CD4-positive, alpha-beta memory T cell (primary cell): ENCODE results near the gene TRIM2. TPM values are rescaled to one million over a fixed set of nuclear protein-coding genes. Genes with fewer than 3 reads are reported as not detected.
"Not testable (repeated sequence)": the region's sequence is repeated elsewhere in the genome, so short reads cannot be mapped to it uniquely, and the experiment has no call there.

Experiments
- CTCF ChIA-PET: fragments of 350-600 bp; sonication (Branson Sonifier 250); formaldehyde crosslinking; loops from one replicate; lab custom pipeline; 2021; ENCODE audit warnings: inconsistent platforms; ENCODE audit not compliant: partially characterized antibody; lab: Charles Lee
- POLR2A ChIA-PET: fragments of 350-600 bp; sonication (Branson Sonifier 250); formaldehyde crosslinking; loops from one replicate; lab custom pipeline; 2021; ENCODE audit not compliant: partially characterized antibody; lab: Charles Lee
- DNase-seq, 5 donors: peaks; one replicate each; pipeline versions ENCODE4 v3.0.0 to v3.0.0-alpha.2; 2020 to 2022; ENCODE audit warnings: mixed read lengths in 1 of 5
- H3K27ac ChIP-seq: one replicate; pipeline ENCODE4 v1.7.0; 2013; ENCODE audit warnings: low read depth, low read length
- H3K27me3 ChIP-seq: 2 replicates; pipeline ENCODE4 v1.7.0; 2013; ENCODE audit warnings: mild to moderate bottlenecking, low read length, moderate library complexity; ENCODE audit not compliant: insufficient read depth
- H3K36me3 ChIP-seq: 2 replicates; pipeline ENCODE4 v1.7.0; 2013; ENCODE audit warnings: mild to moderate bottlenecking, low read length, moderate library complexity; ENCODE audit not compliant: insufficient read depth
- H3K4me1 ChIP-seq: 2 replicates; pipeline ENCODE4 v1.7.0; 2013; ENCODE audit warnings: mild to moderate bottlenecking, low read length, moderate library complexity; ENCODE audit not compliant: insufficient read depth
- H3K4me3 ChIP-seq, 2 donors: one replicate each; pipeline ENCODE4 v1.7.0; 2013; ENCODE audit warnings: low read length in 2 of 2, mild to moderate bottlenecking in 1 of 2
- H3K9me3 ChIP-seq, 2 donors: one replicate each; pipeline ENCODE4 v1.7.0; 2013; ENCODE audit warnings: low read length in 2 of 2, control low read depth in 1 of 2; ENCODE audit not compliant: control insufficient read depth in 1 of 2
- H3K27ac Mint-ChIP-seq, 7 donors: one replicate each; pipeline ENCODE4 v1.8.0; 2020 to 2021; ENCODE audit warnings: mixed read lengths in 7 of 7, mild to moderate bottlenecking in 6 of 7, inconsistent platforms in 3 of 7, moderate library complexity in 3 of 7
- H3K27me3 Mint-ChIP-seq, 2 donors: one replicate each; pipeline ENCODE4 v1.8.0; 2020 to 2021; ENCODE audit warnings: mixed read lengths in 2 of 2
- H3K36me3 Mint-ChIP-seq, 2 donors: one replicate each; pipeline ENCODE4 v1.8.0; 2020 to 2021; ENCODE audit warnings: mixed read lengths in 2 of 2, inconsistent platforms in 1 of 2, mild to moderate bottlenecking in 1 of 2
- H3K4me1 Mint-ChIP-seq, 4 donors: one replicate each; pipeline ENCODE4 v1.8.0; 2020 to 2021; ENCODE audit warnings: mixed read lengths in 4 of 4, mild to moderate bottlenecking in 1 of 4
- H3K4me3 Mint-ChIP-seq, 8 donors: one replicate each; pipeline ENCODE4 v1.8.0; 2020 to 2021; ENCODE audit warnings: mixed read lengths in 8 of 8, mild to moderate bottlenecking in 7 of 8, moderate library complexity in 6 of 8, inconsistent platforms in 3 of 8
- H3K9me3 Mint-ChIP-seq, 8 donors: one replicate each; pipeline ENCODE4 v1.8.0; 2020 to 2021; ENCODE audit warnings: mixed read lengths in 8 of 8, mild to moderate bottlenecking in 5 of 8, inconsistent platforms in 3 of 8, moderate library complexity in 1 of 8
- intact Hi-C: fragments of 100-400 bp; cut with micrococcal nuclease; formaldehyde crosslinking; loops from one replicate; pipeline ENCODE4 v1.15.1; 2023
- polyA plus RNA-seq, 2 donors: library from polyadenylated mRNA; unstranded; fragments of 300-500 nt; fragmentation: Illumina TruSeq; gene quantifications; one replicate each; pipeline ENCODE4 v1.2.3, GENCODE V29; 2021
- total RNA-seq, 2 experiments: library from RNA; stranded (reverse); gene quantifications; one replicate each; pipeline ENCODE4 v1.2.3, GENCODE V29; 2021

TRIM2 gene
- total and polyA plus RNA-seq, 4 experiments from 2014 or later, result 7.5 to 12.3 (median 10.5) TPM

GRCh38 chr4:153161226-153161963 lies 42.8 kb upstream of the TRIM2 start:
- Mint-ChIP-seq H3K4me3 (no peak overlapping the region), H3K36me3 (peaks cover 0 to 4% of the 10 kb centered on the region in 2 donors), H3K4me1 (peaks cover 3 to 15% (median 7%) of the 10 kb centered on the region in 4 donors), H3K27me3 (peaks cover 1 to 3% of the 10 kb centered on the region in 2 donors), H3K27ac (no peak overlapping the region), H3K9me3 (peaks cover 0 to 5% (median 2%) of the 10 kb centered on the region in 8 donors)
- ChIA-PET CTCF (interaction anchor here (1.2 to 3.4 kb wide), 3 partner anchors 15 to 34 kb away, joined by 3 to 9 read pairs (median 4); no protein-coding TSS in a partner anchor), POLR2A (no interaction called here)
- no peaks in the 10 kb centered on the region for H3K36me3 ChIP-seq
- no peaks in the 10 kb centered on the region for H3K27me3 ChIP-seq
- intact Hi-C loops, result no loop called here
- H3K9me3 ChIP-seq, result no peaks in the 10 kb centered on the region
- H3K4me3 ChIP-seq, result no peak overlapping the region
- no peak for DNase-seq
- H3K4me1 ChIP-seq, result peaks cover 3% of the 10 kb centered on the region
- no peak overlapping the region for H3K27ac ChIP-seq

GRCh38 chr4:153165236-153165635 lies 39.0 kb upstream of the TRIM2 start:
- H3K27ac Mint-ChIP-seq, H3K36me3 Mint-ChIP-seq, H3K27ac ChIP-seq, DNase-seq, intact Hi-C loops, H3K27me3 Mint-ChIP-seq, H3K9me3 Mint-ChIP-seq, H3K9me3 ChIP-seq, H3K4me1 ChIP-seq, H3K36me3 ChIP-seq, H3K27me3 ChIP-seq, H3K4me3 ChIP-seq, POLR2A ChIA-PET, H3K4me1 Mint-ChIP-seq, H3K4me3 Mint-ChIP-seq: not testable (repeated sequence)
- CTCF ChIA-PET, result interaction anchor here (0.8 to 1.5 kb wide), 2 partner anchors 22 to 80 kb away, joined by 3 read pairs; no protein-coding TSS in a partner anchor

- Mint-ChIP-seq H3K4me1 (no peaks in the 10 kb centered on the region), H3K4me3 (no peak overlapping the region), H3K27me3 (peaks cover 7 to 8% of the 10 kb centered on the region in 2 donors), H3K9me3 (peaks cover 0 to 5% (median 2%) of the 10 kb centered on the region in 8 donors), H3K36me3 (peaks cover 0 to 4% of the 10 kb centered on the region in 2 donors), H3K27ac (no peak overlapping the region)
- Histone ChIP-seq H3K27ac (no peak overlapping the region), H3K9me3 (no peaks in the 10 kb centered on the region), H3K27me3 (peaks cover 4% of the 10 kb centered on the region), H3K4me3 (no peak overlapping the region), H3K4me1 (no peaks in the 10 kb centered on the region), H3K36me3 (no peaks in the 10 kb centered on the region)
- CTCF ChIA-PET, result no interaction called here
- POLR2A ChIA-PET, result no interaction called here
- DNase-seq, result no peak
- intact Hi-C loops, result no loop called here
These were observed 37.3 kb upstream of the TRIM2 start for GRCh38 chr4:153166716-153167501.

- H3K9me3 Mint-ChIP-seq, result peaks cover 0 to 4% (median 2%) of the 10 kb centered on the region in 8 donors
- H3K36me3 Mint-ChIP-seq, result peaks cover 0 to 3% of the 10 kb centered on the region in 2 donors
- H3K27me3 Mint-ChIP-seq, result peaks cover 5 to 8% of the 10 kb centered on the region in 2 donors
- Histone ChIP-seq H3K27ac (no peak overlapping the region), H3K4me3 (no peak overlapping the region), H3K4me1 (no peaks in the 10 kb centered on the region), H3K27me3 (peaks cover 4% of the 10 kb centered on the region), H3K9me3 (no peaks in the 10 kb centered on the region), H3K36me3 (no peaks in the 10 kb centered on the region)
- no peak overlapping the region for H3K4me3 Mint-ChIP-seq
- ChIA-PET CTCF (no interaction called here), POLR2A (no interaction called here)
- H3K4me1 Mint-ChIP-seq, result no peaks in the 10 kb centered on the region
- DNase-seq, result no peak
- H3K27ac Mint-ChIP-seq, result no peak overlapping the region
- intact Hi-C loops, result no loop called here
These were observed 34.5 kb upstream of the TRIM2 start for GRCh38 chr4:153169776-153170175.

- no peaks in the 10 kb centered on the region for H3K36me3 ChIP-seq
These were observed 33.8 kb upstream of the TRIM2 start for GRCh38 chr4:153170407-153170806.

GRCh38 chr4:153174821-153175567 lies 29.2 kb upstream of the TRIM2 start:
- H3K27me3 Mint-ChIP-seq, result no peaks in the 10 kb centered on the region
- Histone ChIP-seq H3K27me3 (no peaks in the 10 kb centered on the region), H3K36me3 (no peaks in the 10 kb centered on the region), H3K9me3 (no peaks in the 10 kb centered on the region), H3K4me1 (no peaks in the 10 kb centered on the region), H3K27ac (no peak overlapping the region), H3K4me3 (no peak overlapping the region)
- peak overlapping the region in 2 of 7 donors; percentile 52 to 77 for H3K27ac Mint-ChIP-seq
- no peak for DNase-seq
- intact Hi-C loops, result no loop called here
- no peaks in the 10 kb centered on the region for H3K36me3 Mint-ChIP-seq
- H3K4me1 Mint-ChIP-seq, result peaks cover 0 to 8% (median 0%) of the 10 kb centered on the region in 4 donors
- no peaks in the 10 kb centered on the region for H3K9me3 Mint-ChIP-seq
- CTCF ChIA-PET, result no interaction called here
- H3K4me3 Mint-ChIP-seq, result no peak overlapping the region
- POLR2A ChIA-PET, result no interaction called here

More at GRCh38 chr4:153170407-153170806, 33.8 kb upstream of the TRIM2 start:
- H3K9me3 ChIP-seq, result no peaks in the 10 kb centered on the region
- peaks cover 5 to 7% of the 10 kb centered on the region in 2 donors for H3K27me3 Mint-ChIP-seq
- H3K4me1 Mint-ChIP-seq, result no peaks in the 10 kb centered on the region
- intact Hi-C loops, result no loop called here
- DNase-seq, result no peak
- CTCF ChIA-PET, result interaction anchor here (0.9 kb wide), 1 partner anchor 28 kb away, joined by 3 read pairs; no protein-coding TSS in a partner anchor
- no peak overlapping the region for H3K4me3 Mint-ChIP-seq
- H3K4me3 ChIP-seq, result no peak overlapping the region
- H3K36me3 Mint-ChIP-seq, result no peaks in the 10 kb centered on the region
- no peak overlapping the region for H3K27ac ChIP-seq
- peaks cover 0 to 3% (median 0%) of the 10 kb centered on the region in 8 donors for H3K9me3 Mint-ChIP-seq
- POLR2A ChIA-PET, result no interaction called here
- no peaks in the 10 kb centered on the region for H3K4me1 ChIP-seq
- no peak overlapping the region for H3K27ac Mint-ChIP-seq
- H3K27me3 ChIP-seq, result peaks cover 4% of the 10 kb centered on the region

GRCh38 chr4:153176938-153177337 lies 27.3 kb upstream of the TRIM2 start:
- H3K36me3 Mint-ChIP-seq, result no peaks in the 10 kb centered on the region
- no peaks in the 10 kb centered on the region for H3K27me3 ChIP-seq
- no peak overlapping the region for H3K4me3 ChIP-seq
- H3K9me3 ChIP-seq, result no peaks in the 10 kb centered on the region
- H3K4me1 ChIP-seq, result no peaks in the 10 kb centered on the region
- POLR2A ChIA-PET, result no interaction called here
- intact Hi-C loops, result no loop called here
- no peak overlapping the region for H3K4me3 Mint-ChIP-seq
- peaks cover 0 to 8% (median 0%) of the 10 kb centered on the region in 4 donors for H3K4me1 Mint-ChIP-seq
- H3K36me3 ChIP-seq, result no peaks in the 10 kb centered on the region
- DNase-seq, result no peak
- CTCF ChIA-PET, result no interaction called here
- H3K27ac Mint-ChIP-seq, result no peak overlapping the region
- H3K27me3 Mint-ChIP-seq, result no peaks in the 10 kb centered on the region
- H3K27ac ChIP-seq, result no peak overlapping the region
- H3K9me3 Mint-ChIP-seq, result no peaks in the 10 kb centered on the region
